HL-60/S4 treated with retinoic acid at 250 ng/mL for 4 days and 3 days (cell line): ENCODE results near the gene GLG1.
"Not testable (repeated sequence)": the region's sequence is repeated elsewhere in the genome, so short reads cannot be mapped to it uniquely, and the experiment has no call there.

Experiments
- in situ Hi-C: fragments of 300-500 bp; cut with MboI; formaldehyde crosslinking; loops from 2 replicates; pipeline ENCODE4 v1.7.0; 2022; ENCODE audit warnings: low sequenced_read_pairs

GLG1 gene

DNA sequence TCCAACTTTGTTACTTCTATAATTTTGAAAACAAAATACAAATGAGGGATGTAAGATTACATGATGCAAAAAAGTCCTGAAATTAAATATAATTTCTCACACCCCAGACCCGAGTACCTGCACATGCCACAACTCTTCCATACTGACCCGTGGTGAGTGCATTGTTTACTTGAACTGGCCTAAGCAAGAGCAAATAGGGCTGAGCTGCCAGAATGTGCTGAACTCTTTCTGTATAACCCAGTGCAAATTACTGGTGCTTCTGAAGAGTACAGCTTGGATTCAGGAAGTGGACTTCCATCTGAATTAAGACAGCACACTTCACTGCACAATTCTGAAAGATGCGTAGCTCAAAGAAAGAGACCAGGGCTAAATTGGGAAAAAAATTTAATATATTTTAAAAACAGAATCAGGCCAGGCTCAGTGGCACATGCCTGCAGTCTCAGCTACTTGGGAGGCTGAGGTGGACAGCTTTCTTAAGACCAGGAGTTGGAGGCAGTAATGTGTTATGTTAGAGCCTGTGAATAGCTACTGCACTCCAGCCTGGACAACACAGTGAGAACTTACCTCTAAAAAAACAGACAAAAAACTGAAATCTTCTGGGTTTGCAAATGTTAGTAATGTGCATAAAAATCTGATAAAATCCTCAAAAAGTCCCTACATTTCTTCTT is 63.9 kb downstream of the GLG1 start:
- in situ Hi-C loops: not testable (repeated sequence)

- in situ Hi-C loops: not testable (repeated sequence)
Measured at GRCh38 chr16:74540663-74541062, 66.3 kb downstream of the GLG1 start.

- in situ Hi-C loops: not testable (repeated sequence)
Measured at GRCh38 chr16:74538801-74539200, 68.1 kb downstream of the GLG1 start.

DNA sequence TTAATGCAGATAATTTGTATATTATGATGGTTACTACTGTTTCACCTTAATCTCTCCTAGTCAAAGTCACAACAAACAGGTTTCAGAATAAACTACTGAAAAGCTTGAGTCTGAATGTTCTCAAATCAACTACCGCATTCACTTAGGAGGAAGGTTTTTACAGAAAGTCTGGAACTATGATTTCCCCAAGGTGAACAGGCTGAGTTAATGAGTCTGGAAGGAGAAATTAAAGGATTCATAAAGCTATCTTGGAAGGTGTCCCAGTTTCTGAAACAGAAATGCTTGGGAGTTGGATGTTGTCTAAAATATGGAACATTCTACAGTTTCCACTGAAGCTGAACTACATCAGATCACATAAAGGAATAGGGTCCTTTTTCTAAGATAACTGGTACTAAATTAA is 69.2 kb downstream of the GLG1 start:
- in situ Hi-C loops: not testable (repeated sequence)

- in situ Hi-C loops: not testable (repeated sequence)
Measured at GRCh38 chr16:74534650-74535049, 72.3 kb downstream of the GLG1 start.

DNA sequence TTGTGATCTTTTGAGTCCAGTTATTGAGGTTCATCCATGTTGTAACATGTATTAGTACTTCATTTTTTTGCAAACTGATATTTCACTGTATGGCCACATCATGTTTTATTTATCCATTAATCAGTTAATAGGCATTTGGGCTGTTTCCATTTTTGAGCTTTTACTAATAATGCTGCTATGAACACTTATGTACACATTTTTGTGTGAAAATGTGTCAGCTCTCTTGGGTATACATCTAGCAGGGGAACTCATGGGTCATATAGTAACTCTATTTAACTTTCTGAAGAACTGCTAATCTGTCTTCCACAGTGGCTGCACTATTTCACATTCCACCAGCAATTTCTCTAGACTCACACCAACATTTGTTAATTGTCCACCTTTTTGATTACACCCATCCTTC is 82.0 kb downstream of the GLG1 start:
- in situ Hi-C loops: no loop called here

GRCh38 chr16:74524117-74524516 is 82.8 kb downstream of the GLG1 start:
- in situ Hi-C loops: no loop called here

GRCh38 chr16:74523706-74524105 is 83.2 kb downstream of the GLG1 start:
- in situ Hi-C loops: not testable (repeated sequence)

- in situ Hi-C loops: no loop called here
Measured at GRCh38 chr16:74522160-74522559, 84.8 kb downstream of the GLG1 start.

DNA sequence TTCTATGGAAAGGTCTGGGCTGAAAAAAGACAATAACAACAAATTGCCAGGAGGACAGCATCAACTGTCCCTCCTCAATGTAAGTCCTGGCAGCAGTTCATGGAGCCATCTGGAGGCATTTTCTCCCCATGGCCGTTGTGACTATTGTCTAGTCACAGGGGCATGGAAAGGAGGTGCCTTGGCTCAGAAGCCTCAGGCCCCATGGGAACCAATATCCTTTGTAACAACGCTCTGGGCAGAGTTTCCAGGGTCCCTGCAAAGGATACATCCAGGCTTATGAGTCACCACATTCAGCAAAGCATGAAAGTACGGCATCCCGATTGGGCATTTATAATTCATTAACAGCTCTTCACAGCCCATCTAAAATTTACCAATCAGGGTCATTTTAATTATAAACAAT is 85.2 kb downstream of the GLG1 start:
- in situ Hi-C loops: no loop called here

DNA sequence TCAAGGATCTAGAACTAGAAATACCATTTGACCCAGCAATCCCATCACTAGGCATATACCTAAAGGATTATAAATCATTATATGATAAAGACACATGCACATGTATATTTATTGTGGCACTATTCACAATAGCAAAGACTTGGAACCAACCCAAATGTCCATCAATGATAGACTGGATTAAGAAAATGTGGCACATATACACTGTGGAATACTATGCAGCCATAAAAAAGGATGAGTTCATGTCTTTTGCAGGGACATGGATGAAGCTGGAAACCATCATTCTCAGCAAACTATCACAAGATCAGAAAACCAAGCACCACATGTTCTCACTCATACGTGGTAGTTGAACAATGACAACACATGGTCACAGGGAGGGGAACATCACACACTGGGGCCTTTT is 88.0 kb downstream of the GLG1 start:
- in situ Hi-C loops: not testable (repeated sequence)

DNA sequence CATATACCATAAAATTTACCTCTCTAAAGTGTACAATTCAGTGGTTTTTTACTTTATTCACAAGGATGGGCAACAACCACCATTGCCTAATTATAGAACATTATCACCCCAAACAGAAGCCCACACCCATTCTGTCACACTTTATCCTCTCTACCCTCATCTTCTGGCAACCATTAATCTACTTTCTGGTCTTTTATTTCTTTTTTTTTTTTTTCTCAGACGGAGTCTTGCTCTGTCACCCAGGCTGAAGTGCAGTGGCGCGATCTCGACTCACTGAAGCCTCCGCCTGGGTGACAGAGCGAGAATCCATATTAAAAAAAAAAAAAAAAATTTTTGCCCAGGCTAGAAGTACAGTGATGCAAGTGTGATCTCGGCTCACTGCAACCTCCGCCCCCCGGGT is 95.0 kb downstream of the GLG1 start:
- in situ Hi-C loops: no loop called here

GRCh38 chr16:74505011-74505410 is 101.9 kb downstream of the GLG1 start:
- in situ Hi-C loops: no loop called here

DNA sequence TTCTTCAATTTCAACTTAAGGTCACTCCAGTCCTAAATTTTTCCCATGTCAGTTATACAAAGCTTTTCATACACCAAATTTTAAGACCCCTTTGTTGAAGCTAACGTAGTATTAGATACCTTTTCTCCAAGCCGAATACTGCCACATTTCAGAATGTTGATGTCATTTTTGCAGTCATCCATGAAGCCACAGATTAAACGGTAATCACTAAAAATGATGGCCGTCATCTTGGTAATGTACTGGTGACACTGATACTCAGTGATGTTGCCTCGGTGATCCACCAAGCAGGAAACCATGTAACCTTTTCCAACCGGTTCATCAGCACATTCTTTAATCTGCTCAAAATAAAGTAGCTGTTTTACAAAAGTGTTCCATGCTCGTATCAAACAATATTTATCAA is 103.5 kb downstream of the GLG1 start:
- in situ Hi-C loops: no loop called here

- in situ Hi-C loops: no loop called here
Measured at GRCh38 chr16:74501484-74502478, 105.1 kb downstream of the GLG1 start.

DNA sequence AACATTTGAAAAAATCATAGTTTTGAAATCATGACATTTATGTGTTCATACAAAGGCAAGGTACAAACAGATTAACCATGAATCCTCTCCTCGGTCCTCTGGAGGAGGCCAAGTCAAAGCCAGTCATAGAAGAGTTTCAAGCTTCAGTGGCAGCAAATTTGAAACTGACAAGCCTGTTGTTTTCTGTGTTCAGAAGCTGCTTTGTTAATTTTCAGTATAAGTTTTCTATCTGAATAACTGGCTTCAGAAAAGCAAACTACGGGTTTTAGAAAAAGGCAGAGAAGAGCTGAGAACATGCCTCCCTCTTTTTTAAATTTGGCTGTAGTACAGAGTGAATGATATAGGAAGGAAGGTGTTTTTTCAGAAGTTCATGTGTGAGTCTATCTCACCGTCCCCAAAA is 106.0 kb downstream of the GLG1 start:
- in situ Hi-C loops: no loop called here

DNA sequence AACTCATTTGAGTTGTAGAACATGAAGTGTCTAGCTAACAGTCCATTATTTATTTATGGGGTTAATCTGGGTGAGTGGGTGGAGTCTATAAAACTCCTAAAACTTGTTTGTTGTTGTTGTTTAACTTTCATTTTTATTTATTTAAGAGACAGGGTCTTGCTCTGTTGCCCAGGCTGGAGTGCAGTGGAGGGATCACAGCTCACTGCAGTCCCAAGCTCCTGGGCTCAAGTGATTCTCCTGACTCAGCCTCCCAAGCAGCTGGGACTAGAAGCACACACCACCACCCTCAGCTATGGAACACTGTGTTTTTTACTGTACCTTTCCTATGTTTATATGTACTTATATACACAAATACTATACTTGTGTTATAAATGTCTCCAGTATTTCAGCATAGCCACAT is 107.8 kb downstream of the GLG1 start:
- in situ Hi-C loops: no loop called here

DNA sequence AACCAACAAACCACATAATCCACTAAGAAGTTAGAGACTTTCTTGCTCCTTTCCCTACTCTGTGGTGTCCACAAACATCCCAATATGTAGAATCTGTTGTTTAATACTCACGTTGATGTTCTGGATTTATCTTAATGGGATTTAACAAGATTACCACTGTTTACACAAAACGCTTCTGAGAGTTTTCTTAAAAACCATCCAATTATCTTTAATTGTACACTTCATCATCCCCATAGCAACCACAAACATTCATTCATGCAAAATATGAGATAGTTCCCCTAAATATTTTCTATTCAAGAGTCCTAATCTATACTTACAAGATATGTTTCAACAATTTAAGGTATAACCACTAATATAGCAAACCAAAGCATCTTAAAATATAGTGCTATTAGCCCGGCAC is 109.2 kb downstream of the GLG1 start:
- in situ Hi-C loops: no loop called here

GRCh38 chr16:74496054-74496453 is 110.9 kb downstream of the GLG1 start:
- in situ Hi-C loops: no loop called here

GRCh38 chr16:74492976-74493375 is 113.9 kb downstream of the GLG1 start:
- in situ Hi-C loops: no loop called here

GRCh38 chr16:74487634-74488495 is 119.0 kb downstream of the GLG1 start:
- in situ Hi-C loops: no loop called here
